ENCODE results near the gene ZCCHC24.

Gene ZCCHC24

GRCh38 chr10:79418886-79419595 is 26.4 kb downstream of the ZCCHC24 start:
- H3K4me3 ChIP-seq (ENCODE audit: control insufficient read depth, low read depth, low read length), result no peak overlapping the region
- no peak for TF ChIP-seq CTCF (conservative IDR thresholded peaks at IDR 0.05; ENCODE audit: control insufficient read depth, insufficient read depth, low read depth, low read length)
- DNase-seq (ENCODE audit: low read depth), result no peak

DNA sequence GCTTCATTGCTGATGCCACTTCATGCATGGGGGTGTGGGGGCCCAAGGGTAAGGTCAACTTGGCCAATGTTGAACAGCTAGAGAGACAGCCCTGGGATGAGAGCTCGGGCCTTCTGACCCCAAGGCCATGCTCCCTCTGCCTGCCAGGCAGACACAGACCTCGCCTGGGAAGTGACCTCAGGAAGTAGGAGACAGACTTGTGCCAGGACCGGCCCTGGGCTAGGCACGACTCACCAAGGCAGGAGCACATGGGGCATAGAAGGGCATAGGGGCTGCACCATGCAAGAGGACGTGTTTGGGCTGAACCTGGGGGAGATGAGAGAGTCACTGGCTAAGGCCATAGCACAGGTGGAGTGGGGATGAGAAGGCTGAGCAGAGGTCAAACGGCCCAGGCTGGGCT is 27.1 kb downstream of the ZCCHC24 start:
- H3K4me3 ChIP-seq (ENCODE audit: control insufficient read depth, low read depth, low read length), result no peak overlapping the region
- TF ChIP-seq CTCF (conservative IDR thresholded peaks at IDR 0.05; ENCODE audit: control insufficient read depth, insufficient read depth, low read depth, low read length), result no peak
- DNase-seq (ENCODE audit: low read depth), result no peak

GRCh38 chr10:79417731-79418130 is 27.7 kb downstream of the ZCCHC24 start:
- no peak for TF ChIP-seq CTCF (conservative IDR thresholded peaks at IDR 0.05; ENCODE audit: control insufficient read depth, insufficient read depth, low read depth, low read length)
- no peak for DNase-seq (ENCODE audit: low read depth)

GRCh38 chr10:79417266-79417665 is 28.2 kb downstream of the ZCCHC24 start:
- TF ChIP-seq CTCF (conservative IDR thresholded peaks at IDR 0.05; ENCODE audit: control insufficient read depth, insufficient read depth, low read depth, low read length), result no peak
- no peak overlapping the region for H3K4me3 ChIP-seq (ENCODE audit: control insufficient read depth, low read depth, low read length)
- no peak for DNase-seq (ENCODE audit: low read depth)

More at GRCh38 chr10:79417731-79418130, 27.7 kb downstream of the ZCCHC24 start:
- no peak overlapping the region for H3K4me3 ChIP-seq (ENCODE audit: control insufficient read depth, low read depth, low read length)

DNA sequence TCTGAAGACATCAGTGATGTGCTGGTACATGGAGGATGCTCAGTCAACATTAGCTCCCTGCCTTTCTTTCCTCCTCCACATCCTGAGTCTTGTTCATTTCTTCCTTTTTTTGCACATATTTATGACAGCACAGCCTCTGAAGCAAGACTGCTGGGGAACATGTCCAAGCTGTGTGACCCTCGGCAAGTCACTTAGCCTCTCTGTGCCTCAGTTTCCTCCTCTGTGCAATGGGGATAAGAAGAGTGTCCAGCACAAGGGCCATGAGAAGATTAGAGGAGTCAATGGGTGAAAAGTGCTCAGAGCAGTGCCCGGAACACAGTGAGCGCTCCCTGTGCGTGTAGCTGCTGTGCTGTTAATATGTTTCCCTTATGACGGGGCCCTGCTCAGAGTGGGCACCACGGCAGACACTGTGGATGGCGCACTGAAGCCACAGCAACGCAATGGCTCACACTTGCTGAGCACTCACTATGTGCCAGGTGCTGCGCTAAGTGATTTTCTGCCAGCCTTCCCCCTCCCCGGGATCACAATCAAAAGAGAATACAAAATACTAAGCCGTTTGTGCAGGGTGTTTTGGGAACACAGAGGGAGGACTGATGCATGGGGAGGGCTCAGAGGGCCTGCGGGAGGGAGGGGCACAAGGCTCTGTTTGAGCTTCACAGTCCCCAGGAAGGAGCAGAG is 28.7 kb downstream of the ZCCHC24 start:
- no peak for TF ChIP-seq CTCF (conservative IDR thresholded peaks at IDR 0.05; ENCODE audit: control insufficient read depth, insufficient read depth, low read depth, low read length)
- H3K4me3 ChIP-seq (ENCODE audit: control insufficient read depth, low read depth, low read length), result no peak overlapping the region
- no peak for DNase-seq (ENCODE audit: low read depth)

GRCh38 chr10:79415736-79416577 is 29.5 kb downstream of the ZCCHC24 start:
- H3K4me3 ChIP-seq (ENCODE audit: control insufficient read depth, low read depth, low read length), result no peak overlapping the region
- no peak for DNase-seq (ENCODE audit: low read depth)
- TF ChIP-seq CTCF (conservative IDR thresholded peaks at IDR 0.05; ENCODE audit: control insufficient read depth, insufficient read depth, low read depth, low read length), result no peak
